ENCODE data around the gene LAGE3. TPM values are rescaled to one million over a fixed set of nuclear protein-coding genes. Genes with fewer than 3 reads are reported as not detected.

The LAGE3 gene
- total RNA-seq, 1 donor from 2014 or later, result 20.0 TPM

DNA sequence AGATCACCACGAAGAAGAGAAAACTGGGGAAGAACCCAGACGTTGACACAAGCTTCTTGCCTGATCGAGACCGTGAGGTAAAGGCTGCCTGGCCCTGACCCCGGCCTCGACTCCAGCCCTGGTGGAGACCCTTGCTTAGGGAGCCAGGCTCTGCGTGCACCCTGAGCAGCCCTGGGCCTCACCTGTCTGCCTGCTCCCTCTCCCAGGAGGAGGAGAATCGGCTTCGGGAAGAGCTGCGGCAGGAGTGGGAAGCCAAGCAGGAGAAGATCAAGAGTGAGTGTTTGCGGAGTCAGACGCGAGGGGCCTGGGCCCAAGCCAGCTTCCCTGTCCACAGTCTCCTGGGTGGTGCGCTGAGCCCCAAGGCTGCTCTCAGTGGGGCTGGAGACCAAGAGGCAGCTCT lies 30.6 kb downstream of the LAGE3 start:
- FAIRE-seq, result no peak

GRCh38 chrX:154446430-154446829 lies 32.7 kb downstream of the LAGE3 start:
- no peak overlapping the region for H3K27ac Mint-ChIP-seq (ENCODE audit: unreplicated experiment)
- no peak overlapping the region for H3K9ac ChIP-seq (ENCODE audit: low read length)
- no peak overlapping the region for H2AFZ ChIP-seq (ENCODE audit: low read depth, low read length)
- H3K27me3 ChIP-seq (ENCODE audit: insufficient read depth, low read length), result no peaks in the 10 kb centered on the region
- FAIRE-seq (no peak), DNase-seq (ENCODE audit: low read depth) (no peak)
- no peaks in the 10 kb centered on the region for H3K4me1 Mint-ChIP-seq (ENCODE audit: low read depth, unreplicated experiment)
- no peak overlapping the region for H3K27ac ChIP-seq (ENCODE audit: low read depth, low read length)
- H3K4me2 ChIP-seq (ENCODE audit: low read length), result no peak overlapping the region
- H3K36me3 ChIP-seq (ENCODE audit: insufficient read depth, low read length), result no peaks in the 10 kb centered on the region
- peaks cover 34% of the 10 kb centered on the region for H3K79me2 ChIP-seq (ENCODE audit: insufficient read depth, low read length)
- no peak overlapping the region for H3K4me3 ChIP-seq (ENCODE audit: insufficient read depth, low read depth, low read length)
- TF ChIP-seq, protein P1, sequence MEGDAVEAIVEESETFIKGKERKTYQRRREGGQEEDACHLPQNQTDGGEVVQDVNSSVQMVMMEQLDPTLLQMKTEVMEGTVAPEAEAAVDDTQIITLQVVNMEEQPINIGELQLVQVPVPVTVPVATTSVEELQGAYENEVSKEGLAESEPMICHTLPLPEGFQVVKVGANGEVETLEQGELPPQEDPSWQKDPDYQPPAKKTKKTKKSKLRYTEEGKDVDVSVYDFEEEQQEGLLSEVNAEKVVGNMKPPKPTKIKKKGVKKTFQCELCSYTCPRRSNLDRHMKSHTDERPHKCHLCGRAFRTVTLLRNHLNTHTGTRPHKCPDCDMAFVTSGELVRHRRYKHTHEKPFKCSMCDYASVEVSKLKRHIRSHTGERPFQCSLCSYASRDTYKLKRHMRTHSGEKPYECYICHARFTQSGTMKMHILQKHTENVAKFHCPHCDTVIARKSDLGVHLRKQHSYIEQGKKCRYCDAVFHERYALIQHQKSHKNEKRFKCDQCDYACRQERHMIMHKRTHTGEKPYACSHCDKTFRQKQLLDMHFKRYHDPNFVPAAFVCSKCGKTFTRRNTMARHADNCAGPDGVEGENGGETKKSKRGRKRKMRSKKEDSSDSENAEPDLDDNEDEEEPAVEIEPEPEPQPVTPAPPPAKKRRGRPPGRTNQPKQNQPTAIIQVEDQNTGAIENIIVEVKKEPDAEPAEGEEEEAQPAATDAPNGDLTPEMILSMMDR (IDR thresholded peaks at IDR 0.05; ENCODE audit: insufficient read depth, low read depth, low read length), result no peak
- no peak for TF ChIP-seq EZH2 (IDR thresholded peaks at IDR 0.05; ENCODE audit: insufficient read depth, low read length)
- no peaks in the 10 kb centered on the region for H3K27me3 Mint-ChIP-seq (ENCODE audit: low read depth, unreplicated experiment)
- H3K9me3 Mint-ChIP-seq (ENCODE audit: unreplicated experiment), result no peaks in the 10 kb centered on the region
- H3K36me3 Mint-ChIP-seq (ENCODE audit: low read depth, unreplicated experiment), result peaks cover 1% of the 10 kb centered on the region
- H3K4me1 ChIP-seq (ENCODE audit: insufficient read depth, low read length), result peaks cover 17% of the 10 kb centered on the region
- H3K4me3 Mint-ChIP-seq (ENCODE audit: unreplicated experiment), result peak overlapping the region; percentile 27
- no peaks in the 10 kb centered on the region for H3K9me3 ChIP-seq (ENCODE audit: insufficient read depth, low read depth, low read length)
- peaks cover 23% of the 10 kb centered on the region for H4K20me1 ChIP-seq (ENCODE audit: insufficient read depth, low read length)

More for the DNA sequence above, 30.6 kb downstream of the LAGE3 start:
- H3K27ac Mint-ChIP-seq (ENCODE audit: unreplicated experiment), result no peak overlapping the region
- H3K4me3 ChIP-seq (ENCODE audit: insufficient read depth, low read depth, low read length), result no peak overlapping the region
- H2AFZ ChIP-seq (ENCODE audit: low read depth, low read length), result no peak overlapping the region
- no peak overlapping the region for H3K4me2 ChIP-seq (ENCODE audit: low read length)
- H3K79me2 ChIP-seq (ENCODE audit: insufficient read depth, low read length), result peaks cover 30% of the 10 kb centered on the region
- H3K9ac ChIP-seq (ENCODE audit: low read length), result no peak overlapping the region
- H4K20me1 ChIP-seq (ENCODE audit: insufficient read depth, low read length), result peaks cover 19% of the 10 kb centered on the region
- no peak for DNase-seq (ENCODE audit: low read depth)
- TF ChIP-seq EZH2 (IDR thresholded peaks at IDR 0.05; ENCODE audit: insufficient read depth, low read length), result no peak
- TF ChIP-seq, protein P1 (IDR thresholded peaks at IDR 0.05; ENCODE audit: insufficient read depth, low read depth, low read length), result no peak
- no peaks in the 10 kb centered on the region for H3K4me1 Mint-ChIP-seq (ENCODE audit: low read depth, unreplicated experiment)
- H3K9me3 Mint-ChIP-seq (ENCODE audit: unreplicated experiment), result no peaks in the 10 kb centered on the region
- H3K36me3 Mint-ChIP-seq (ENCODE audit: low read depth, unreplicated experiment), result peaks cover 2% of the 10 kb centered on the region
- H3K4me3 Mint-ChIP-seq (ENCODE audit: unreplicated experiment), result no peak overlapping the region
- H3K4me1 ChIP-seq (ENCODE audit: insufficient read depth, low read length), result peaks cover 17% of the 10 kb centered on the region
- no peaks in the 10 kb centered on the region for H3K27me3 Mint-ChIP-seq (ENCODE audit: low read depth, unreplicated experiment)
- H3K27me3 ChIP-seq (ENCODE audit: insufficient read depth, low read length), result no peaks in the 10 kb centered on the region
- H3K9me3 ChIP-seq (ENCODE audit: insufficient read depth, low read depth, low read length), result no peaks in the 10 kb centered on the region
- H3K36me3 ChIP-seq (ENCODE audit: insufficient read depth, low read length), result no peaks in the 10 kb centered on the region
- no peak overlapping the region for H3K27ac ChIP-seq (ENCODE audit: low read depth, low read length)

DNA sequence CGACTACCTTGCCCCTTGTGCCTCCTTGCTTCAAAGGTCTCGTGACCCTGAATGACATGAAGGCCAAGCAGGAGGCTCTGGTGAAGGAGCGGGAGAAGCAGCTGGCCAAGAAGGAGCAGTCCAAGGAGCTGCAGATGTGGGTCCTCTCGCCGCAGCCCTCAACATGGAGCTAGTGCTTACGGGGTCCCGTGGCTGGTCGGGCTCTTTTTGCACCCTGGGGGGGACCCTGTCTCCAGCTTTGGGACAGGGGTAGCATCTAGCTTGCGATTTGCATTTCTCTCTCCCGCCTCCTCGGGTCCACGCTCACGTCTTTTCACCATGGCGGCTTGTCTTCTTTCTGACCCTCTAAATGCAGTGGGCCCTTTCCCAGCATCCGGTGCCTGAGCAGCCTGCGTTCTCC lies 33.3 kb downstream of the LAGE3 start:
- TF ChIP-seq, protein P1 (IDR thresholded peaks at IDR 0.05; ENCODE audit: insufficient read depth, low read depth, low read length), result no peak
- TF ChIP-seq EZH2 (IDR thresholded peaks at IDR 0.05; ENCODE audit: insufficient read depth, low read length), result no peak

More for the DNA sequence above, 33.3 kb downstream of the LAGE3 start:
- peak overlapping the region; percentile 87 for H3K4me2 ChIP-seq (ENCODE audit: low read length)
- Mint-ChIP-seq H3K9me3 (ENCODE audit: unreplicated experiment) (no peaks in the 10 kb centered on the region), H3K4me3 (ENCODE audit: unreplicated experiment) (no peak overlapping the region), H3K4me1 (ENCODE audit: low read depth, unreplicated experiment) (no peaks in the 10 kb centered on the region), H3K27ac (ENCODE audit: unreplicated experiment) (no peak overlapping the region), H3K27me3 (ENCODE audit: low read depth, unreplicated experiment) (no peaks in the 10 kb centered on the region), H3K36me3 (ENCODE audit: low read depth, unreplicated experiment) (peaks cover 1% of the 10 kb centered on the region)
- no peaks in the 10 kb centered on the region for H3K36me3 ChIP-seq (ENCODE audit: insufficient read depth, low read length)
- no peak overlapping the region for H2AFZ ChIP-seq (ENCODE audit: low read depth, low read length)
- peaks cover 28% of the 10 kb centered on the region for H4K20me1 ChIP-seq (ENCODE audit: insufficient read depth, low read length)
- no peak overlapping the region for H3K27ac ChIP-seq (ENCODE audit: low read depth, low read length)
- peaks cover 39% of the 10 kb centered on the region for H3K79me2 ChIP-seq (ENCODE audit: insufficient read depth, low read length)
- no peak for DNase-seq (ENCODE audit: low read depth)
- no peaks in the 10 kb centered on the region for H3K9me3 ChIP-seq (ENCODE audit: insufficient read depth, low read depth, low read length)
- H3K4me1 ChIP-seq (ENCODE audit: insufficient read depth, low read length), result peaks cover 17% of the 10 kb centered on the region
- FAIRE-seq, result no peak
- H3K27me3 ChIP-seq (ENCODE audit: insufficient read depth, low read length), result no peaks in the 10 kb centered on the region
- no peak overlapping the region for H3K4me3 ChIP-seq (ENCODE audit: insufficient read depth, low read depth, low read length)
- no peak overlapping the region for H3K9ac ChIP-seq (ENCODE audit: low read length)
